GM08714 (cell line): Measurements from ENCODE around the gene TRIM47.
"Not testable (repeated sequence)": the region's sequence is repeated elsewhere in the genome, so short reads cannot be mapped to it uniquely, and the experiment has no call there.

Experiments used
- H3K4me3 ChIP-seq: fragments of 200-500 bp; sonication (Bioruptor generic); 2 replicates; pipeline ENCODE4 v1.5.1; 2014; ENCODE audit warnings: mild to moderate bottlenecking, low read length, inconsistent platforms
- ZNF274 ChIP-seq: IDR thresholded peaks from 2 replicates; pipeline ENCODE4 v1.6.1; 2012; ENCODE audit warnings: mild to moderate bottlenecking, low read depth, low read length

Gene TRIM47

DNA sequence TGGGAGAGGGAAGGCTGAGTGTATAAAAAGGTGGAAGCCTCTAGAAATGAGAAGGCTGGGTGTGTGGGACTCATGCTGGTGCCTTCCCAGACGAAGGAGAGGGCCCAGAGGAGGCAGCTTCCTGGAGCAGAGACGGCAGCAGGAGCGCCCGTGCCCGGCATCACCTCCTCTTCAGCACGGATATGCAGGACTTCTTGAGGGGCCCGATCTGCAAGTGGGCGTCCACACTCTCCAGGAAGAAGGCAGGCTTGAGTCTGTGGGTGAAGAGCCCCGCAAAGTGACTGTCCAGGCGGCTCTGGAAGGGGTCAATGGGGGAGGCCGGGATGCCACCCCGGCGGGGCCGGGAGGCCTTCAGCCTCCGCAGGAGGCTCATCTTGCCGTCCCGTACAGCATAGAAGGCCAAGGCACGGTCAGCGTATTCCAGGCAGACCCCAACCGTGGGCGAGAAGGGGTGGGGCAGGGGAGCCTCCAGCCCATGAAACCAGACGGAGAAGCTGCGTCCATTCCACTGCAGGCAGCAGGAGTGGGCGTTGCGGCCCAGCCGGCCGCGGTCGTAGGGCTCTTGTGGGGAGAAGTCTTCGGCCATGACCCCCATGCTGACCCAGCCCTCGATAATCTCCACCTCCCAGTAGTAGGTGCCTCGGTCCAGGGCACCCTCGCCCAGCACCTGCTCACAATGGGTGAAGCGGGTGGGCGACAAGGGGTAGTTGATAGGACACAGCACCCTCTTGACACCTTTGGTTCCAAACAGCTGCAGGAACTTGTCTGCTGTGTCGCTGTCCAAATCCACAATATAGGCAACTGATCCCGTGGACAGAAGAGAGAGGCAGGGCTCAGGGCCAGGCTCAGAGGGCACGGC lies 3.8 kb downstream of the TRIM47 start:
- no peak for TF ChIP-seq ZNF274

DNA sequence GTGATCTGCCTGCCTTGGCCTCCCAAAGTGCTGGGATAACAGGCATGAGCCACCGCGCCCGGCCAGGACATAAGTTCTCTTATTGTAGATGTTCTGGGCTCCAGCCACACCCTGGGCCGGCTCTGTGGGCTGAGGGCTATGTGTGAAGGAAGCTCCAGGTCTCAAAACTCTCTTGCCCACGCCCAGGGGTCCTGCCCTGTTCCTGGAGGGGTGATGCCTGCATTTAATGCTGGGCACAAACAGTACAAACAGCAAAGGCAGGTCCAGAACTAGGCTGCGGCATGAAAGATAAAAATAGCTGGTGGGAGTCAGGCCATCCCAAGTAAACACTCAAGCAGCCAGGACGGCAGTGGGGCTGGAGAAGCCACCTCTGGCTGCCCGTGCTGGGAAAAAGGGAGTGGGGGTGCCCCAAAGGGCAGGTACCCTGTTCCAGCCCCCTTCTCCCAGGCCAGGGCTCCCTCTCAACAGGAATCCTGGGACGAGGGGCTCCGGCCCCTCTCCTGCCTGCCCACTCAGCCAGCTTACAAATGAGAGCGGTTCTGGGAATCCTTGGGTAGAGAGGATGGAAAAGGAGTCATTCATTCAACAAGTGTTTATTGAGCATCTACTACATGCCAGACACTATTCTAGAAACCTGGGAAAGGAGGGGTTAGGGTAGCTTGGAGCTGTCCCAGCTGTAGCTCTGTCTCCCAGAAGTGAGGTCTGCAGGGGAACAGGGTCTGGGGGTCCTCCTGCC lies 4.6 kb downstream of the TRIM47 start:
- no peak for TF ChIP-seq ZNF274
- H3K4me3 ChIP-seq = no peak overlapping the region

More for the DNA sequence above, 3.8 kb downstream of the TRIM47 start:
- H3K4me3 ChIP-seq = no peak overlapping the region

DNA sequence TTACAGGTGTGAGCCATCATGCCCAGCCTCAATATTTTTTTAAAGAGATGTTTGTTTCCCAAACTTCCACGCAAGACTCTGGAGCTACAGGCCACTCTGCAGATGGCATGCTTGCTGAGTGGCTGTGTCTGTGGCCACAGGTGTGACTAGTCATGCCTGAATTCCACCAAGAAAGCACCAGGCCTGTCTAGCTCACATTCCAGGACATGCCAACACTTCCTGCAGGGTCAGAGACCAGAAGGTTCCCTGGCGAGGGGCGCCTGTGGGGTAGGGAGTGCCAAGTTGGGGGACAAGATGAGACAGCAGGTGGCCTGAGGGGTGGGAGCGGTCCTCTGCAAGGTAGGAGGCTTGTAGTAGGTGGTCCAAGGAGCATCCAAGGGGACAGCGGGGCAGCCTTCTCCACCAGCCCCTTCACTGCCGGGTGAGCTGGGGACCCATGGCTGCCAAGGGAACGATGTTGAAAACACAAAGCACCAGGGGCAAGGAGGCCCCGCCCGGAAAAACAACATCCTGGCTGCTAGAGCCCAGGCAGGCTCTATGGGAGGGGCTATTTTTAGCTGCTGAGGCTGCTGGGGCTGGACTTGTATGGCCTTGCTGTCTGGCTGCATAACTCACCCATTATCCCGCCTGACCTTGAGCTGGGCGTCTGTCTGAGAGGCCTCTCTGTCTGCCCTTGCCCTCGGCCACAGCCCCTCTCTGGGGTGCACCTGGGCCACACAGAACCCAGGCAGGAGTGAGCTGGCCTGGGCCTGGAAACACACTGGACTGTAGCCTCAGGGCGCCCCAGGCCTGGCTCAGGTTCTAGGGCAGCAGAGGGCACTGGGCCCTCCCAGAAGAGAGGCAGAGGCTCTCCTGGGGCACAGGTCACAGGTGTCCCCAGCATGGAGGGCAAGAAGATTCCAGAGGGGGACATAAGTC lies 5.7 kb downstream of the TRIM47 start:
- TF ChIP-seq ZNF274 = no peak
- H3K4me3 ChIP-seq = no peak overlapping the region

GRCh38 chr17:75870228-75870627 lies 8.2 kb downstream of the TRIM47 start:
- not testable (repeated sequence) for H3K4me3 ChIP-seq

DNA sequence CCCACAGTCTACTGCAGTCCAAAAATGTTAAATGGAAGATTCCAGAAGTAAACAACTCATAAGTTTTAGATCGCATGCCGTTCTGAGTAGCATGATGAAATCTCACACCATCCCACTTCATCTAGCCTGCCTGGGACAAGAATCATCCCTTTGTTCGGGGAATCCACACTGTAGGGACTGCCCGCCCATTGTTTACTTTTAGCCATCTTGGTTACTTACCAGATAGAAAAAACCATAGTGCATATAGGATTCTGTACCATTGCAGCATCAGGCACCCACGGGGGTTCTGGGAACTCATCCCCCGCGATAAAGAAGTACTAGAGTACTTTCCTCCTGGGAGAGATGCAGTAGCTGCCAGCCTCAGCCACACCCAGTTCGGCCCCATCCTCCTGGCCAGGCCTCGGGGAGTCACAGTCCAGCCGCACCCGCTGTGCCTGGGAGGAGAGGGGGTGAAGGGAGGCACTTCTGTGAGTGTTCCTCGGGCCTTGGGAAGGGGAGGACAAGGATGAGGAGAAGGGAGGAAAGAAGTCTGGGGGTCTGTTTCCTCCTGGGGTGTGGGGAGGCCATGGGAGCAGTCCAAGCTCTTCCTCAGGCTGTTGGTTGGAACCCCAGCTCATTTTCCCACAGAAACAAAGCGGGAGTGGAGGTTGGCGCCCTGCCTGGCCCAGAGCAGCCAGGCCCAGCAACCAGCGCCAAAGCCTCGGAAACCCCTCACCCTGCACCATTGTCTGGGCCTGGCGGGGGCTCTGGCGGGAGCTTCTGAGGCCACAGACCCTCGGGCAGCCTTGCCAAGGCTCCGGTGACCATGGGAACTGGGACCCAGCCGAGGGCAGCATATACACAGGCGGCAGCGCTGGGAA lies 8.9 kb downstream of the TRIM47 start:
- TF ChIP-seq ZNF274 = no peak
- H3K4me3 ChIP-seq = no peak overlapping the region

GRCh38 chr17:75868730-75869281 lies 9.6 kb downstream of the TRIM47 start:
- not testable (repeated sequence) for H3K4me3 ChIP-seq

- H3K4me3 ChIP-seq = not testable (repeated sequence)
Measured at GRCh38 chr17:75865404-75866188, 12.8 kb downstream of the TRIM47 start.

DNA sequence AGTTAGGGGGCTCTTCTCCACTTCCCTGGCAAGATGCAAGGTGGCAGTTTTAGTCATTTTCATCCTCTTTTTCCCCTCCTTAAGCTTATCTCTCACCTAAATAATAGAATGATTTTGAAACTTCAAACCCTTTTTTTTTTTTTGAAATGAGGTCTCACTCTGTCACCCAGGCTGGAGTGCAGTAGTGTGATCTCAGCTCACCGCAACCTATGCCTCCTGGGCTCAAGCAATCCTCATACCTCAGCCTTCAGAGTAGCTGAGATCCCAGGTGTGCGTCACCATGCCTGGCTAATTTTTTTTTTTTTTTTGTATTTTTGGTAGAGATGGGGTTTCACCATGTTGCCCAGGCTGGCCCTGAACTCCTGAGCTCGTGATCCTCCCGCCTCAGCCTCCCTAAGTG lies 13.5 kb downstream of the TRIM47 start:
- H3K4me3 ChIP-seq = not testable (repeated sequence)

DNA sequence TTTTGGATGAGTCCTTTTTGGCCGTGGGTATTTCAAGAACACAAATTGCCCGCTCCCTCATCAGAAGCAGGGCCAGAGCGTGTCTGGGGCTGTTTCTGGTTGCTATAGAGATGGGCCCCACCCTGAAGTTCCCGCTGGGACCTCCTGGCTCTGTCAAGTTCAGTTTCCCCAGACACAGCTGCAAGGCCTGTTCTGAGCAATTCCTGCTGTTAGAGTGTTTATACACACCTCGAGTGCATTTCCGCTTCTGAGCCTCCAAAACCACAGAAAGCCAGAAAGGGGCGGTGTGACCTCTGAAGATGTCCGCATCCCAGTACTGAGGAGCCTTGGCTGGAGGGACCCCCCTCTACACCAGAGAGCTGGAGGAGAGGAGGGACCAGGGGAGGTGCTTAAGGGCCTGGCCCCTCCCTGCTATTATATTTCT lies 13.9 kb downstream of the TRIM47 start:
- no peak for TF ChIP-seq ZNF274
- no peak overlapping the region for H3K4me3 ChIP-seq

DNA sequence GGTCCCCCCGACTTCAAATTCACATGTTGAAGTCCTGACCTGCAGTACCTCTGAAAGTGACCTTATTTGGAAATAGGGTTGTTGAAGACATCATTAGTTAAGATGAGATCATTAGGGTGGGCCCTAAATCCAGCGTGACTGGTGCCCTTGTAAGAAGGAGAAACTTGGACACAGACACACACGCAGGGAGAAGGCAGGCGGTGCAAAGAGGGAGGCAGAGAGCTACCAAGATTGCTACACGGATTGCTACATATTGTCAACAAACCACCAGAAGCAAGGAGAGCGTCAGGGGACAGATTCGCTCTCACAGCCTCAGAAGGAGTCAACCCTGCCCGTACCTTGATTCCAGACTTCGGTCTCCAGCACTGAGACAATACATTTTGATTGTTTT lies 16.5 kb downstream of the TRIM47 start:
- H3K4me3 ChIP-seq = no peak overlapping the region
- no peak for TF ChIP-seq ZNF274

DNA sequence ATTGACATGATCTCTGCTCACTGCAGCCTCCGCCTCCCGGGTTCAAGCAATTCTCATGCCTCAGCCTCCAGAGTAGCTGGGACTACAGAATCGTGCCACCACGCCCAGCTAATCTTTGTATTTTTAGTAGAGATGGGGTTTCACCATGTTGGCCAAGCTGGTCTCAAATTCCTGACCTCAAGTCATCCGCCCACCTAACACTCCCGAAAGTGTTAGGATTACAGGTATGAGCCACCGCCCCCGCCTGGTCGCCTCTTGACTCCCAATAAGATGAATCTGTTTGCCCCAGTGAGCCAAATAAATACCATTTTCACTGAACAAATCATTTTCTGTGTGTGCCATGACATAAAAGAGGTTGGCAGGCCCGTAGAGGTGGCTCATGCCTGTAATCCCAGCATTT lies 19.0 kb downstream of the TRIM47 start:
- H3K4me3 ChIP-seq = not testable (repeated sequence)

DNA sequence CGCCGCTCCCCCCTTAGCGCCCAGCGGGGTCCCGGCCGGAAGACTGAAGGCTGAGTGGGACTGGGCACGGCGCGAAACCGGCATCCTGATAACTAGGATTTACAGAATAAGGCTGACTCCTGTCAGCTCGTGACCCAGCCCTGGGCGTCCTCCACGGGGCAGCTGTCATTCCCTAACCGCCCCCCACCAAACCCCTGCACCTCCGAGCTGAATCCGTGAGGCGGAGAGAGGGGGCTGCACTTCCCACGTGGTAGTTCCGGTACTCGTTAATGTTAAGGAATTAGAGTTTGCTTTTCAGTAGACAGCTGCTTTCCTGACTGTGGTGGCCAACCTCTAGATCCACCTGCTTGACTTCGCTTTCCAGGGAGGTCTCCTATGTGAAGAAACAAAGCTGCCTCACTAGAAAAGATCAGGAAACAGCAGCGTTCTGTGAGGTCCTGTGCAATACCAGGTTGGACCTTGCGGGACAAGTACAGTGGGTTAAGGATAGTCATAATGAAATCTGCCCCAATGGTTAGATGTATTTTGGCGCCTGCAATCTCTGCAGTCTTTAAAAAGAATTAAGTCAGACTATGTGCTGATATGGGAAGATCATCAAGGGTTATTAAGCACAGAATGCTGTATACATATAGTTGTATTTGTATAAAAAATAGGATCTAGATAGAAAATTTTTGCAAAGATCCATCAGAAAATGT lies 22.2 kb downstream of the TRIM47 start:
- no peak for TF ChIP-seq ZNF274
- peak overlapping the region; percentile 79 for H3K4me3 ChIP-seq
